ENCODE data around the gene RNFT2.

RNFT2 gene

GRCh38 chr12:116833474-116833873, 95.4 kb downstream of the RNFT2 start:
- no peak for DNase-seq (ENCODE audit: low spot score)
- Mint-ChIP-seq H3K4me1 (ENCODE audit: low read depth) (no peaks in the 10 kb centered on the region), H3K27ac (no peak overlapping the region), H3K4me3 (no peak overlapping the region), H3K27me3 (ENCODE audit: low read depth) (no peaks in the 10 kb centered on the region), H3K36me3 (ENCODE audit: low read depth) (no peaks in the 10 kb centered on the region), H3K9me3 (no peaks in the 10 kb centered on the region)

GRCh38 chr12:116835484-116835883, 97.4 kb downstream of the RNFT2 start:
- Mint-ChIP-seq H3K9me3 (no peaks in the 10 kb centered on the region), H3K4me3 (no peak overlapping the region), H3K36me3 (ENCODE audit: low read depth) (no peaks in the 10 kb centered on the region), H3K27ac (no peak overlapping the region), H3K4me1 (ENCODE audit: low read depth) (no peaks in the 10 kb centered on the region), H3K27me3 (ENCODE audit: low read depth) (no peaks in the 10 kb centered on the region)
- DNase-seq (ENCODE audit: low spot score) = no peak

GRCh38 chr12:116837097-116837496, 99.0 kb downstream of the RNFT2 start:
- DNase-seq (ENCODE audit: low spot score) = no peak
- Mint-ChIP-seq H3K27ac (no peak overlapping the region), H3K36me3 (ENCODE audit: low read depth) (no peaks in the 10 kb centered on the region), H3K4me3 (no peak overlapping the region), H3K27me3 (ENCODE audit: low read depth) (no peaks in the 10 kb centered on the region), H3K4me1 (ENCODE audit: low read depth) (no peaks in the 10 kb centered on the region), H3K9me3 (no peaks in the 10 kb centered on the region)

GRCh38 chr12:116838365-116838764, 100.2 kb downstream of the RNFT2 start:
- Mint-ChIP-seq H3K4me1 (ENCODE audit: low read depth) (no peaks in the 10 kb centered on the region), H3K4me3 (no peak overlapping the region), H3K9me3 (no peaks in the 10 kb centered on the region), H3K36me3 (ENCODE audit: low read depth) (no peaks in the 10 kb centered on the region), H3K27me3 (ENCODE audit: low read depth) (no peaks in the 10 kb centered on the region), H3K27ac (no peak overlapping the region)
- no peak for DNase-seq (ENCODE audit: low spot score)

- no peak for DNase-seq (ENCODE audit: low spot score)
- no peaks in the 10 kb centered on the region for H3K9me3 Mint-ChIP-seq
- H3K4me3 Mint-ChIP-seq = no peak overlapping the region
- no peaks in the 10 kb centered on the region for H3K27me3 Mint-ChIP-seq (ENCODE audit: low read depth)
- no peaks in the 10 kb centered on the region for H3K4me1 Mint-ChIP-seq (ENCODE audit: low read depth)
- H3K36me3 Mint-ChIP-seq (ENCODE audit: low read depth) = no peaks in the 10 kb centered on the region
- H3K27ac Mint-ChIP-seq = no peak overlapping the region
These were observed 101.2 kb downstream of the RNFT2 start for GRCh38 chr12:116839287-116839830.

- H3K27ac Mint-ChIP-seq = no peak overlapping the region
- H3K4me1 Mint-ChIP-seq (ENCODE audit: low read depth) = no peaks in the 10 kb centered on the region
- H3K9me3 Mint-ChIP-seq = no peaks in the 10 kb centered on the region
- H3K36me3 Mint-ChIP-seq (ENCODE audit: low read depth) = no peaks in the 10 kb centered on the region
- no peak for DNase-seq (ENCODE audit: low spot score)
- no peaks in the 10 kb centered on the region for H3K27me3 Mint-ChIP-seq (ENCODE audit: low read depth)
- H3K4me3 Mint-ChIP-seq = no peak overlapping the region
These were observed 105.0 kb downstream of the RNFT2 start for GRCh38 chr12:116843085-116843484.

- Mint-ChIP-seq H3K4me3 (no peak overlapping the region), H3K36me3 (ENCODE audit: low read depth) (no peaks in the 10 kb centered on the region), H3K9me3 (no peaks in the 10 kb centered on the region), H3K27me3 (ENCODE audit: low read depth) (no peaks in the 10 kb centered on the region), H3K27ac (no peak overlapping the region), H3K4me1 (ENCODE audit: low read depth) (no peaks in the 10 kb centered on the region)
- DNase-seq (ENCODE audit: low spot score) = no peak
These were observed 111.1 kb downstream of the RNFT2 start for GRCh38 chr12:116849216-116849615.

GRCh38 chr12:116852303-116852702, 114.2 kb downstream of the RNFT2 start:
- Mint-ChIP-seq H3K27ac (no peak overlapping the region), H3K9me3 (no peaks in the 10 kb centered on the region), H3K4me3 (no peak overlapping the region), H3K4me1 (ENCODE audit: low read depth) (no peaks in the 10 kb centered on the region), H3K36me3 (ENCODE audit: low read depth) (no peaks in the 10 kb centered on the region), H3K27me3 (ENCODE audit: low read depth) (peaks cover under 1% of the 10 kb centered on the region)
- DNase-seq (ENCODE audit: low spot score) = no peak

GRCh38 chr12:116853507-116853906, 115.4 kb downstream of the RNFT2 start:
- Mint-ChIP-seq H3K4me1 (ENCODE audit: low read depth) (no peaks in the 10 kb centered on the region), H3K27me3 (ENCODE audit: low read depth) (peaks cover 8% of the 10 kb centered on the region), H3K27ac (no peak overlapping the region), H3K9me3 (no peaks in the 10 kb centered on the region), H3K36me3 (ENCODE audit: low read depth) (no peaks in the 10 kb centered on the region), H3K4me3 (no peak overlapping the region)
- no peak for DNase-seq (ENCODE audit: low spot score)

GRCh38 chr12:116855744-116856470, 117.8 kb downstream of the RNFT2 start:
- Mint-ChIP-seq H3K4me1 (ENCODE audit: low read depth) (no peaks in the 10 kb centered on the region), H3K4me3 (no peak overlapping the region), H3K27ac (no peak overlapping the region), H3K27me3 (ENCODE audit: low read depth) (peaks cover 20% of the 10 kb centered on the region), H3K36me3 (ENCODE audit: low read depth) (no peaks in the 10 kb centered on the region), H3K9me3 (no peaks in the 10 kb centered on the region)
- DNase-seq (ENCODE audit: low spot score) = no peak

- H3K9me3 Mint-ChIP-seq = no peaks in the 10 kb centered on the region
- H3K27me3 Mint-ChIP-seq (ENCODE audit: low read depth) = peaks cover 21% of the 10 kb centered on the region
- H3K27ac Mint-ChIP-seq = no peak overlapping the region
- H3K4me3 Mint-ChIP-seq = no peak overlapping the region
- no peak for DNase-seq (ENCODE audit: low spot score)
- H3K4me1 Mint-ChIP-seq (ENCODE audit: low read depth) = peaks cover 3% of the 10 kb centered on the region
- H3K36me3 Mint-ChIP-seq (ENCODE audit: low read depth) = no peaks in the 10 kb centered on the region
These were observed 118.6 kb downstream of the RNFT2 start for GRCh38 chr12:116856729-116857128.

- Mint-ChIP-seq H3K4me1 (ENCODE audit: low read depth) (peaks cover 5% of the 10 kb centered on the region), H3K4me3 (no peak overlapping the region), H3K27ac (no peak overlapping the region), H3K36me3 (ENCODE audit: low read depth) (no peaks in the 10 kb centered on the region), H3K9me3 (no peaks in the 10 kb centered on the region), H3K27me3 (ENCODE audit: low read depth) (peaks cover 21% of the 10 kb centered on the region)
- no peak for DNase-seq (ENCODE audit: low spot score)
These were observed 121.0 kb downstream of the RNFT2 start for GRCh38 chr12:116859079-116859478.

- no peak for DNase-seq (ENCODE audit: low spot score)
- peaks cover 5% of the 10 kb centered on the region for H3K4me1 Mint-ChIP-seq (ENCODE audit: low read depth)
- no peaks in the 10 kb centered on the region for H3K36me3 Mint-ChIP-seq (ENCODE audit: low read depth)
- H3K4me3 Mint-ChIP-seq = no peak overlapping the region
- H3K9me3 Mint-ChIP-seq = no peaks in the 10 kb centered on the region
- no peak overlapping the region for H3K27ac Mint-ChIP-seq
- H3K27me3 Mint-ChIP-seq (ENCODE audit: low read depth) = peaks cover 21% of the 10 kb centered on the region
These were observed 122.1 kb downstream of the RNFT2 start for GRCh38 chr12:116860263-116860662.

- no peak overlapping the region for H3K4me3 Mint-ChIP-seq
- DNase-seq (ENCODE audit: low spot score) = no peak
- H3K27me3 Mint-ChIP-seq (ENCODE audit: low read depth) = peaks cover 23% of the 10 kb centered on the region
- H3K4me1 Mint-ChIP-seq (ENCODE audit: low read depth) = peaks cover 5% of the 10 kb centered on the region
- H3K9me3 Mint-ChIP-seq = no peaks in the 10 kb centered on the region
- no peak overlapping the region for H3K27ac Mint-ChIP-seq
- H3K36me3 Mint-ChIP-seq (ENCODE audit: low read depth) = no peaks in the 10 kb centered on the region
These were observed 123.2 kb downstream of the RNFT2 start for GRCh38 chr12:116861320-116861719.

- Mint-ChIP-seq H3K4me1 (ENCODE audit: low read depth) (peaks cover 5% of the 10 kb centered on the region), H3K27ac (no peak overlapping the region), H3K9me3 (no peaks in the 10 kb centered on the region), H3K27me3 (ENCODE audit: low read depth) (peaks cover 25% of the 10 kb centered on the region), H3K36me3 (ENCODE audit: low read depth) (no peaks in the 10 kb centered on the region), H3K4me3 (no peak overlapping the region)
- no peak for DNase-seq (ENCODE audit: low spot score)
These were observed 124.1 kb downstream of the RNFT2 start for GRCh38 chr12:116862167-116862566.

Measured in T-helper 2 cell treated with Interferon-gamma antibody and Interleukin-4, amounts not matched to agents 5 μg/mL and 100 μg/mL, for 36 hours (primary cell).